HG03095 (cell line): ENCODE measurements around the gene VSIR.

Experiments
- ATAC-seq: cut with Tn5 transposase; IDR thresholded peaks from one replicate; pipeline ENCODE4 v1.9.1; 2021; ENCODE audit warnings: moderate library complexity; ENCODE audit not compliant: unreplicated experiment

The VSIR gene

GRCh38 chr10:71697938-71698709 lies 75.2 kb downstream of the VSIR start:
- ATAC-seq = no peak
